Ishikawa (cell line): ENCODE data around the gene TFB1M.

Experiments
- CEBPB ChIP-seq: IDR thresholded peaks from 2 replicates; pipeline ENCODE4 v1.6.1; 2012
- CREB1 ChIP-seq: IDR thresholded peaks from 2 replicates; pipeline ENCODE4 v1.6.1; 2012; ENCODE audit warnings: low read depth
- EGR1 ChIP-seq: IDR thresholded peaks from 2 replicates; pipeline ENCODE4 v1.6.1; 2012
- EP300 ChIP-seq: IDR thresholded peaks from 2 replicates; pipeline ENCODE4 v1.6.1; 2012; ENCODE audit warnings: borderline replicate concordance
- FOXM1 ChIP-seq: IDR thresholded peaks from 2 replicates; pipeline ENCODE4 v1.6.1; 2012; ENCODE audit warnings: low read depth, borderline replicate concordance
- MAX ChIP-seq: IDR thresholded peaks from 2 replicates; pipeline ENCODE4 v1.6.1; 2012
- NFIC ChIP-seq: IDR thresholded peaks from 2 replicates; pipeline ENCODE4 v1.6.1; 2012
- RAD21 ChIP-seq: IDR thresholded peaks from 2 replicates; pipeline ENCODE4 v1.6.1; 2012; ENCODE audit warnings: low read depth
- REST ChIP-seq: IDR thresholded peaks from 2 replicates; pipeline ENCODE4 v1.6.1; 2012; ENCODE audit warnings: low read depth, mild to moderate bottlenecking
- TAF1 ChIP-seq: IDR thresholded peaks from 2 replicates; pipeline ENCODE4 v1.6.1; 2012; ENCODE audit warnings: low read depth, mild to moderate bottlenecking
- TCF12 ChIP-seq: IDR thresholded peaks from 2 replicates; pipeline ENCODE4 v1.6.1; 2012; ENCODE audit warnings: low read depth
- TEAD4 ChIP-seq: IDR thresholded peaks from 2 replicates; pipeline ENCODE4 v1.6.1; 2012
- USF1 ChIP-seq: IDR thresholded peaks from 2 replicates; pipeline ENCODE4 v1.6.1; 2012
- YY1 ChIP-seq: IDR thresholded peaks from 2 replicates; pipeline ENCODE4 v1.6.1; 2012; ENCODE audit warnings: low read depth
- ZBTB7A ChIP-seq: IDR thresholded peaks from 2 replicates; pipeline ENCODE4 v1.6.1; 2012; ENCODE audit warnings: low read depth

The TFB1M gene

GRCh38 chr6:155264693-155265320 lies 49.5 kb downstream of the TFB1M start:
- TF ChIP-seq TAF1 (no peak), ZBTB7A (no peak), USF1 (no peak), FOXM1 (no peak), MAX (no peak), CEBPB (no peak), REST (no peak), EGR1 (no peak), CREB1 (no peak), YY1 (no peak), RAD21 (no peak), EP300 (no peak), TEAD4 (no peak), TCF12 (no peak), NFIC (no peak)

GRCh38 chr6:155263373-155264063 lies 50.8 kb downstream of the TFB1M start, which contains the start of gene CLDN20:
TSS of gene CLDN20 (plus strand) at chr6:155264013. CDS start at chr6:155275720, 11,707 bp downstream.
- no peak for TF ChIP-seq REST
- no peak for TF ChIP-seq FOXM1
- no peak for TF ChIP-seq EP300
- no peak for TF ChIP-seq ZBTB7A
- TF ChIP-seq TAF1: no peak
- no peak for TF ChIP-seq TEAD4
- no peak for TF ChIP-seq TCF12
- no peak for TF ChIP-seq EGR1
- TF ChIP-seq RAD21: no peak
- TF ChIP-seq YY1: no peak
- no peak for TF ChIP-seq NFIC

- TF ChIP-seq CEBPB (no peak), EP300 (no peak), NFIC (no peak), USF1 (no peak), REST (no peak), TAF1 (no peak), TCF12 (no peak), EGR1 (no peak), YY1 (no peak), RAD21 (no peak), TEAD4 (no peak), CREB1 (no peak), MAX (no peak), ZBTB7A (no peak), FOXM1 (no peak)
Measured at GRCh38 chr6:155262655-155263054, 51.6 kb downstream of the TFB1M start.

- no peak for TF ChIP-seq TEAD4
- no peak for TF ChIP-seq MAX
- no peak for TF ChIP-seq TCF12
- TF ChIP-seq EP300: no peak
- no peak for TF ChIP-seq EGR1
- no peak for TF ChIP-seq RAD21
- TF ChIP-seq ZBTB7A: no peak
- no peak for TF ChIP-seq NFIC
- no peak for TF ChIP-seq FOXM1
- no peak for TF ChIP-seq CREB1
- no peak for TF ChIP-seq REST
- TF ChIP-seq CEBPB: no peak
- no peak for TF ChIP-seq YY1
- no peak for TF ChIP-seq TAF1
- TF ChIP-seq USF1: no peak
Measured at GRCh38 chr6:155261111-155261900, 53.0 kb downstream of the TFB1M start.
